ENCODE data around the gene SLC9A7. TPM values are rescaled to one million over a fixed set of nuclear protein-coding genes. Genes with fewer than 3 reads are reported as not detected.

Gene SLC9A7
- total RNA-seq: 7.9 TPM

DNA sequence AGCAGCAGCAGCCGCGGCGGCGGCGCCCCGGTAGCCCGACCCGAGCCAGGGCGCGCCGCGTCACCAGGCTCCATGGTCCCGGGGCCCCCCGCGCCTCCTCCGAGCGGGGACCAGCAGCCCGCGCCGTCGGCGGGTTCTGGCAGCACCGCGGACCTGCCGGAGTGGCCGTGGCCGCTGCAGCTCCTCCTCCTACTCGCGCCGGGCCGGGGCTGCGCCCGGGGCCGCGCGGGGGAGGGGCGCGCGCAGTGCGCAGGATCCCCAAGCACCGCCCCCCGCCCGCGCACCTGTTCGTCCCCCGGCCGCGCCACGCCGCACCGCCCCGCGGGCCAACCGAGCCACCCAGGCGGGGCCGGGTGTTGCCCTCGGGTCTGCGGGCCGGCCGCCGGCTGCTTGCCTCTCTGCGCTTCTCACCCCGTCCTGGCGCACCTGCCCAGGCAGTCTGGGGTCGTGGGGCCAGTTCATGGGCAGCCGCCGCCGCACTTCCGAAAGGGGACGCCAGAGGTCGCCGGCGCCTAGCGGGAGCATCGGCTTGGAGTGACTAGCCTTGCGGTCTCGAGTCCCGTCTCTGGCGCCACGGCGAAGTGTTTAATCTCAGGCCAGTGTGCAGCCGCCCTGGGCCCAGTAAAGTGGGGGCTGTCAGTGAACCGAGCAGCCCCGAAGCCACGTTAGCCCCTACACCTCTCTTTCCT is at the start of gene SLC9A7:
Gene SLC9A7 (minus strand): TSS at position 163 of the 689 bp plus-strand sequence. CDS start 89 bp downstream, at position 74.

DNA sequence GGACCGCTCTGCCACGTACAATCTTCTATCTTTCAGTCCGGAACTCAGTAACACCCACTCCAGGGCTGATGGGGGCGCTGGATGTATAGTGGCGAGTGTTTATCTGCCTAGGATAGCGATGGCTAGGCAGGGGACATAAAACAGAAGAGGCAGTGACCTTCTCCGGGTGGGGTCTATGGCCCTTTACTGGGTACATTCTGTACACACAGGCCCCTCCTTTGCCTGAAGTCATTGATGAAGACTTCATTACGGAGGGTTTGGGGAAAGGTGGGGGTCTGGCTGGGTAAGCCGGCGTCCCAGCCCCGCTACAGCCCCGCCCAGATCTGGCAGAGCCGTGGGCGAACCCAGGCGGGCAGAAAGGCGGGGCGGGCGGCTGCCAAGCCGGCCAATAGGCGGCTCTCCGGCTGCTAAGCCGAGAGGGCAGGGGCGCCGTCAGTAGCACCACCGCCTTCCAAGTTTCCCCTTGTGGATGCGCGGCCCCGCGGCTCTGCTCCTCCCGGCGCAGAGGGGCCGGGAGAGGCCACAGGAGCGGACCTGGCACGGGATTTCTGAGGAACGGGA is 185.5 kb downstream of the SLC9A7 start, which contains the start of gene CHST7:
Gene CHST7 (plus strand): TSS at position 435 of the 561 bp plus-strand sequence. CDS start 167 bp downstream, outside the sequence.

Small RNA genes lying within 50 kb of the gene (small RNA-seq; reads per million reads assigned to genes)
- not detected for gene RF00017 (ENCODE audit: low replicate concordance)

Other genes with a start within 250 kb of the SLC9A7 start
- 7.2 TPM for gene ZNF674, start 213.7 kb downstream of the SLC9A7 start, total RNA-seq
- 8.5 TPM for gene CHST7, start 185.4 kb downstream of the SLC9A7 start, total RNA-seq
- 13.7 TPM for gene RP2, start 77.9 kb upstream of the SLC9A7 start, total RNA-seq
- 17.6 TPM for gene JADE3, start 153.3 kb upstream of the SLC9A7 start, total RNA-seq